Neural progenitor cell (in vitro differentiated cells): ENCODE results near the gene PRKAG1. TPM values are rescaled to one million over a fixed set of nuclear protein-coding genes. Genes with fewer than 3 reads are reported as not detected.

Source experiments
- DNase-seq: peaks from one replicate; pipeline ENCODE4 v3.0.0-alpha.2; 2016; ENCODE audit warnings: low spot score
- H2AFZ ChIP-seq: fragments of 200-600 bp; sonication (generic); replicated peaks from 2 replicates; pipeline ENCODE4 v1.6.1; 2016; ENCODE audit warnings: antibody characterized with exemption
- H3F3A ChIP-seq: fragments of 200-600 bp; sonication (generic); 2 replicates; pipeline ENCODE4 v1.6.1; 2016; ENCODE audit warnings: antibody characterized with exemption, low read depth
- H3K27ac ChIP-seq: fragments of 200-600 bp; sonication (generic); 2 replicates; pipeline ENCODE4 v1.5.1; 2016; ENCODE audit warnings: mild to moderate bottlenecking
- H3K27me3 ChIP-seq: fragments of 200-600 bp; sonication (generic); 2 replicates; pipeline ENCODE4 v1.6.1; 2016; ENCODE audit warnings: mild to moderate bottlenecking, moderate library complexity
- H3K36me3 ChIP-seq: fragments of 200-600 bp; sonication (generic); 2 replicates; pipeline ENCODE4 v1.5.1; 2016
- H3K4me1 ChIP-seq: fragments of 200-600 bp; sonication (generic); 2 replicates; pipeline ENCODE4 v1.6.1; 2016; ENCODE audit warnings: mixed run types
- H3K4me2 ChIP-seq: fragments of 200-600 bp; sonication (generic); 2 replicates; pipeline ENCODE4 v1.6.1; 2016
- H3K4me3 ChIP-seq: fragments of 200-600 bp; sonication (generic); 2 replicates; pipeline ENCODE4 v1.5.1; 2016
- H3K79me2 ChIP-seq: fragments of 200-600 bp; sonication (generic); 2 replicates; pipeline ENCODE4 v1.6.1; 2016; ENCODE audit warnings: low read depth
- H3K9ac ChIP-seq: fragments of 200-600 bp; sonication (generic); 2 replicates; pipeline ENCODE4 v1.6.1; 2016
- H3K9me3 ChIP-seq: fragments of 200-600 bp; sonication (generic); 2 replicates; pipeline ENCODE4 v1.5.1; 2016; ENCODE audit warnings: low read depth
- H4K20me1 ChIP-seq: fragments of 200-600 bp; sonication (generic); 2 replicates; pipeline ENCODE4 v1.6.1; 2016; ENCODE audit warnings: low read depth
- H3K27ac Mint-ChIP-seq: 3 replicates; pipeline ENCODE4 v1.8.0; 2021; ENCODE audit warnings: mixed read lengths
- H3K27me3 Mint-ChIP-seq: 2 replicates; pipeline ENCODE4 v1.8.0; 2022; ENCODE audit warnings: low read depth, mild to moderate bottlenecking, inconsistent platforms, moderate library complexity, mixed read lengths; ENCODE audit not compliant: insufficient read depth
- H3K36me3 Mint-ChIP-seq: 3 replicates; pipeline ENCODE4 v1.8.0; 2021; ENCODE audit warnings: mixed read lengths
- H3K4me1 Mint-ChIP-seq: 3 replicates; pipeline ENCODE4 v1.8.0; 2021; ENCODE audit warnings: mixed read lengths
- H3K4me3 Mint-ChIP-seq: 3 replicates; pipeline ENCODE4 v1.8.0; 2021; ENCODE audit warnings: mild to moderate bottlenecking, moderate library complexity, mixed read lengths
- H3K9me3 Mint-ChIP-seq: 3 replicates; pipeline ENCODE4 v1.8.0; 2020; ENCODE audit warnings: mixed read lengths
- CTCF ChIP-seq: fragments of 200-600 bp; sonication (generic); IDR thresholded peaks from 2 replicates; pipeline ENCODE4 v1.5.1; 2017; ENCODE audit warnings: antibody characterized with exemption, mild to moderate bottlenecking
- EZH2 ChIP-seq: fragments of 200-600 bp; sonication (generic); IDR thresholded peaks from 2 replicates; pipeline ENCODE4 v1.6.1; 2017; ENCODE audit warnings: antibody characterized with exemption, mild to moderate bottlenecking, moderate library complexity
- EZH2phosphoT487 ChIP-seq: fragments of 200-600 bp; sonication (generic); IDR thresholded peaks from 2 replicates; pipeline ENCODE4 v1.6.1; 2017; ENCODE audit warnings: antibody characterized with exemption
- total RNA-seq: library from RNA; depleted of rRNA; stranded (reverse); fragments of >200 nt; gene quantifications from 2 replicates; pipeline ENCODE4 v1.2.3, GENCODE V29; 2015; ENCODE audit warnings: low replicate concordance

Gene PRKAG1
- total RNA-seq, 1 donor from 2014 or later, result 41.8 TPM

DNA sequence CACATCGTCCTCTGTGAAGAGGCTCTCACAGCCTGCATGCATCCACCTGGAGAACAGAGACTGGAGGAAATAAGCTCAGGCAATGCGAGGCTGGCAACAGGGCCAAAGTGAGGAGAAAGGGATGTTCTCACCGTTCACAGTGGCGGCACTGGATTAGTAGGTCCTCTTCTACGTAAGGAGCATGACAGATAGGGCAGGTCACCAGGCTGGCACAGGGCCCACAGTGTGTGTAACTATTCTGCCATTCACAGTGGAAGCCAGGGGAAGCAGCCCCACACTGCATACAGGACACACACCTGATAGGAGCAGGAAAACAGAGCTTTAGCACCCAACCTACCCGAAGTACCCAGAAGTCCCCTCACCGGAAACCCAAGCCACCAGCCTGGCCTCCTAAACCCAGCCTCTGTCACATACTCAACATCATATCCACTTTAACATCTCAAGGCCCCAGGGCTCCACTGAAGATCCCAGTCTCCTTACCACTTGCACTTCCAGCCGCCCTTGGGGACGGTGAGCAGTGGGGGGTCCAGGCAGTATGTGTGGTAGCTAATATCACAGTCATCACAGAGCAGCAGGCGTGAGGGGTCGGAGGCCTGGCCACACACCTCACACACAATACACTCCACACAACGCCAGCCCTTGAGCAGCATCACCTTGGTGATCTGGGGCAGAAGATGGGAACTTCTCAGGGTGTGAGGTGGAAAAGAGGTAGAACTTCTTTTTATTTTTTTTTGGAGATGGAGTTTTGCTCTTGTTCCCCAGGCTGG is 27.7 kb upstream of the PRKAG1 start:
- Mint-ChIP-seq H3K27ac (no peak overlapping the region), H3K4me3 (no peak overlapping the region), H3K27me3 (peaks cover 9% of the 10 kb centered on the region), H3K9me3 (no peaks in the 10 kb centered on the region), H3K4me1 (no peaks in the 10 kb centered on the region), H3K36me3 (peaks cover 59% of the 10 kb centered on the region)
- H3K27me3 ChIP-seq, result no peaks in the 10 kb centered on the region
- H3K27ac ChIP-seq, result no peak overlapping the region
- no peak overlapping the region for H2AFZ ChIP-seq
- H3K79me2 ChIP-seq, result no peaks in the 10 kb centered on the region
- H3K4me1 ChIP-seq, result no peaks in the 10 kb centered on the region
- DNase-seq, result no peak
- no peaks in the 10 kb centered on the region for H3K9me3 ChIP-seq
- H3K36me3 ChIP-seq, result no peaks in the 10 kb centered on the region
- peaks cover 33% of the 10 kb centered on the region for H4K20me1 ChIP-seq
- H3K4me2 ChIP-seq, result no peak overlapping the region
- H3K9ac ChIP-seq, result no peak overlapping the region
- no peaks in the 10 kb centered on the region for H3F3A ChIP-seq
- TF ChIP-seq CTCF (no peak), EZH2 (no peak), EZH2phosphoT487 (no peak)
- H3K4me3 ChIP-seq, result no peak overlapping the region

DNA sequence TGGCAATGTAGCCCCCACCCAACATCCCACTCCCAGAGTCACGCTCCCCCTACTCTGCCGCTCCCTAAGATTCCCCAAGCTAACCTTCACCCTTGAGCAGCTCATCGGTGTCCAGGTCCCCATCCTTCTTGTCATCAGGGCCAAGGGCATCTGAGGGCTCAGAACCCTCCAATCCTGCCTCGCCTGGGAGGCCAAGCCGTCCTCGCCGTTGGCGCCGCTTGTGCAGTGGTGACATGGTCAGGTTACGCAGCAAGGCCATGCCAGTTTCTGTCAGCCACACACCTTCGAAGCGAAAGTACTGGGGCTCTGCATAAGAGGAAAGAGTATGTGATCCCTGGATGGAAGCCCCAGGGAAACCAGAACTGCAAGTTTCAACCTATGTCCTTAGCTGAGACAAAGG is 26.1 kb upstream of the PRKAG1 start:
- peaks cover 54% of the 10 kb centered on the region for H3K36me3 Mint-ChIP-seq
- no peaks in the 10 kb centered on the region for H3K9me3 Mint-ChIP-seq

DNA sequence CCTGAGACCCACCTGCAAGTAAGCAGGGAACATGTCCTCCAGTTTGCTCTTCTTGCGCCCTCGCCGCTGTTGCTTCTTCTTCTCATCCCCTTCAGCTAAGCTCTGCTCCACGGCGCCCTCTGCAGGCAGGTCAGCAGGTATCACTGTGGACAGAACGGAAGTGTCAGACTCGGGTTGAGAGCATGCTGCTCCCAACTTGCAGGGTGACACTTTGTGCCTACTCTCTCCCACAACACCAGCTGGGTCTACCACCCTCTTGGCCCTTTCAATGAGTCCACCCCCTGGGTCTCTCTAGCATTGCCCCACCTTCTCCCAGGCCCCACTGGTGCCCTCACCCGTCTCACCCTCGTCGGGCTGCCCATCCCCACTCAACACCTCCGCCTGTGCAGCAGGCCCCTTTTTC is 25.3 kb upstream of the PRKAG1 start:
- no peaks in the 10 kb centered on the region for H3K9me3 Mint-ChIP-seq
- no peaks in the 10 kb centered on the region for H3K4me1 Mint-ChIP-seq
- peaks cover 7% of the 10 kb centered on the region for H3K27me3 Mint-ChIP-seq
- H3K4me3 Mint-ChIP-seq, result no peak overlapping the region
- H3F3A ChIP-seq, result no peaks in the 10 kb centered on the region
- H3K9ac ChIP-seq, result no peak overlapping the region
- no peaks in the 10 kb centered on the region for H3K36me3 ChIP-seq
- H3K9me3 ChIP-seq, result no peaks in the 10 kb centered on the region
- H3K79me2 ChIP-seq, result no peaks in the 10 kb centered on the region
- no peak overlapping the region for H3K27ac Mint-ChIP-seq
- peak; percentile 78 for DNase-seq
- TF ChIP-seq CTCF (peak; percentile 77), EZH2 (no peak), EZH2phosphoT487 (no peak)
- H4K20me1 ChIP-seq, result peaks cover 26% of the 10 kb centered on the region
- no peak overlapping the region for H3K4me2 ChIP-seq
- H3K36me3 Mint-ChIP-seq, result peaks cover 53% of the 10 kb centered on the region
- no peaks in the 10 kb centered on the region for H3K27me3 ChIP-seq
- no peaks in the 10 kb centered on the region for H3K4me1 ChIP-seq
- no peak overlapping the region for H3K27ac ChIP-seq
- H2AFZ ChIP-seq, result no peak overlapping the region
- no peak overlapping the region for H3K4me3 ChIP-seq

More for the DNA sequence above, 26.1 kb upstream of the PRKAG1 start:
- no peak overlapping the region for H3K4me3 Mint-ChIP-seq
- Histone ChIP-seq H3K27ac (no peak overlapping the region), H3K27me3 (no peaks in the 10 kb centered on the region), H3K4me1 (no peaks in the 10 kb centered on the region), H3F3A (no peaks in the 10 kb centered on the region), H3K4me3 (no peak overlapping the region), H2AFZ (no peak overlapping the region), H3K4me2 (no peak overlapping the region), H3K9me3 (no peaks in the 10 kb centered on the region), H3K79me2 (no peaks in the 10 kb centered on the region), H3K36me3 (no peaks in the 10 kb centered on the region), H3K9ac (no peak overlapping the region), H4K20me1 (peaks cover 29% of the 10 kb centered on the region)
- H3K4me1 Mint-ChIP-seq, result no peaks in the 10 kb centered on the region
- no peak overlapping the region for H3K27ac Mint-ChIP-seq
- DNase-seq, result no peak
- TF ChIP-seq EZH2, result no peak
- TF ChIP-seq EZH2phosphoT487, result no peak
- no peak for TF ChIP-seq CTCF
- H3K27me3 Mint-ChIP-seq, result peaks cover 9% of the 10 kb centered on the region
